Bone marrow (tissue), 2 donors: ENCODE measurements around the gene PPBP.
"Not testable (repeated sequence)": the region's sequence is repeated elsewhere in the genome, so short reads cannot be mapped to it uniquely, and the experiment has no call there.

ENCODE experiments used
- DNase-seq, 2 donors: peaks; one replicate each; lab custom pipeline; 2025; lab: John Stamatoyannopoulos, UW

Gene PPBP

GRCh38 chr4:73992050-73992449, 4.1 kb upstream of the PPBP start:
- no peak for DNase-seq

GRCh38 chr4:73991742-73992000, 3.7 kb upstream of the PPBP start:
- DNase-seq: no peak

- no peak for DNase-seq
These were observed 3.2 kb upstream of the PPBP start for GRCh38 chr4:73990988-73991741.

GRCh38 chr4:73989928-73990327, 1.9 kb upstream of the PPBP start:
- no peak for DNase-seq

- DNase-seq: no peak
These were observed 1.0 kb upstream of the PPBP start for GRCh38 chr4:73989031-73989430.

GRCh38 chr4:73985528-73985852, 2.5 kb downstream of the PPBP start:
- no peak for DNase-seq

GRCh38 chr4:73984736-73985527, 3.1 kb downstream of the PPBP start:
- DNase-seq: no peak

- not testable (repeated sequence) for DNase-seq
These were observed 6.8 kb downstream of the PPBP start for GRCh38 chr4:73981175-73981574.

GRCh38 chr4:73979407-73979957, 8.5 kb downstream of the PPBP start:
- no peak for DNase-seq

GRCh38 chr4:73978886-73979285, 9.1 kb downstream of the PPBP start:
- peak in 1 of 2 donors; percentile 60 for DNase-seq

GRCh38 chr4:73976716-73977115, 11.3 kb downstream of the PPBP start:
- DNase-seq: no peak

GRCh38 chr4:73976217-73976616, 11.8 kb downstream of the PPBP start:
- no peak for DNase-seq

- no peak for DNase-seq
These were observed 13.6 kb downstream of the PPBP start for GRCh38 chr4:73974352-73974751.

GRCh38 chr4:73970945-73971344, 17.0 kb downstream of the PPBP start:
- DNase-seq: no peak

- DNase-seq: no peak
These were observed 18.0 kb downstream of the PPBP start for GRCh38 chr4:73970011-73970410.

GRCh38 chr4:73967866-73968265, 20.1 kb downstream of the PPBP start:
- no peak for DNase-seq

GRCh38 chr4:73964862-73965611, 23.0 kb downstream of the PPBP start:
- no peak for DNase-seq

- no peak for DNase-seq
These were observed 25.3 kb downstream of the PPBP start for GRCh38 chr4:73962724-73963123.

GRCh38 chr4:73959041-73959440, 28.9 kb downstream of the PPBP start:
- not testable (repeated sequence) for DNase-seq

- no peak for DNase-seq
These were observed 35.6 kb downstream of the PPBP start for GRCh38 chr4:73952352-73952751.

- DNase-seq: not testable (repeated sequence)
These were observed 37.5 kb downstream of the PPBP start for GRCh38 chr4:73950376-73950920.

- DNase-seq: no peak
These were observed 38.8 kb downstream of the PPBP start for GRCh38 chr4:73948990-73949706.
